ENCODE measurements around the gene PLEKHO2.
A peak's percentile ranks its signal among the peaks of the same experiment; 100 is the strongest.

PLEKHO2 gene

GRCh38 chr15:64825431-64826294, 16.1 kb upstream of the PLEKHO2 start, which contains the start of gene PIF1:
PIF1 (minus strand) TSS chr15:64825647; CDS start chr15:64824335, 1,312 bp downstream.
- peak; percentile 59 to 77 for DNase-seq (ENCODE audit: low read depth in 2 of 2)

GRCh38 chr15:64828985-64829384, 12.7 kb upstream of the PLEKHO2 start:
- DNase-seq (ENCODE audit: low read depth in 2 of 2), result no peak

- DNase-seq (ENCODE audit: low read depth in 2 of 2), result no peak
Observed at GRCh38 chr15:64833690-64834089, 8.0 kb upstream of the PLEKHO2 start.

GRCh38 chr15:64836023-64836536, 5.6 kb upstream of the PLEKHO2 start:
- no peak for DNase-seq (ENCODE audit: low read depth in 2 of 2)

- DNase-seq (ENCODE audit: low read depth in 2 of 2), result no peak
Observed at GRCh38 chr15:64837502-64837901, 4.2 kb upstream of the PLEKHO2 start.

- no peak for DNase-seq (ENCODE audit: low read depth in 2 of 2)
Observed at GRCh38 chr15:64841060-64841343, 713 bp upstream of the PLEKHO2 start.

GRCh38 chr15:64842096-64842939, 603 bp downstream of the PLEKHO2 start:
- no peak for DNase-seq (ENCODE audit: low read depth in 2 of 2)

GRCh38 chr15:64842986-64843561, 1.4 kb downstream of the PLEKHO2 start:
- DNase-seq (ENCODE audit: low read depth in 2 of 2), result no peak

GRCh38 chr15:64843991-64844390, 2.3 kb downstream of the PLEKHO2 start:
- no peak for DNase-seq (ENCODE audit: low read depth in 2 of 2)

GRCh38 chr15:64844576-64845145, 2.9 kb downstream of the PLEKHO2 start:
- no peak for DNase-seq (ENCODE audit: low read depth in 2 of 2)

GRCh38 chr15:64845183-64845611, 3.5 kb downstream of the PLEKHO2 start:
- DNase-seq (ENCODE audit: low read depth in 2 of 2), result no peak

- no peak for DNase-seq (ENCODE audit: low read depth in 2 of 2)
Observed at GRCh38 chr15:64845831-64846595, 4.3 kb downstream of the PLEKHO2 start.

- no peak for DNase-seq (ENCODE audit: low read depth in 2 of 2)
Observed at GRCh38 chr15:64847016-64847415, 5.3 kb downstream of the PLEKHO2 start.

- DNase-seq (ENCODE audit: low read depth in 2 of 2), result no peak
Observed at GRCh38 chr15:64847448-64847847, 5.7 kb downstream of the PLEKHO2 start.

GRCh38 chr15:64847876-64848716, 6.4 kb downstream of the PLEKHO2 start:
- DNase-seq (ENCODE audit: low read depth in 2 of 2), result no peak

GRCh38 chr15:64850778-64851502, 9.2 kb downstream of the PLEKHO2 start:
- DNase-seq (ENCODE audit: low read depth in 2 of 2), result no peak

- DNase-seq (ENCODE audit: low read depth in 2 of 2), result no peak
Observed at GRCh38 chr15:64851503-64851840, 9.8 kb downstream of the PLEKHO2 start.

GRCh38 chr15:64854041-64854440, 12.3 kb downstream of the PLEKHO2 start:
- no peak for DNase-seq (ENCODE audit: low read depth in 2 of 2)

GRCh38 chr15:64854526-64854925, 12.8 kb downstream of the PLEKHO2 start:
- DNase-seq (ENCODE audit: low read depth in 2 of 2), result no peak
